AG10803 (cell line): ENCODE measurements around the gene IFNG-AS1.

Source experiments
- DNase-seq: peaks from one replicate; pipeline ENCODE4 v3.0.0; 2010; ENCODE audit warnings: low read depth
- H3K4me3 ChIP-seq: 2 replicates; pipeline ENCODE4 v1.5.1; 2011; ENCODE audit warnings: mild to moderate bottlenecking, low read length, control low read depth
- TF ChIP-seq, protein P1 (sequence below): conservative IDR thresholded peaks from 2 replicates; pipeline ENCODE4 v1.5.1; 2011; ENCODE audit warnings: mild to moderate bottlenecking, low read length, control low read depth, inconsistent platforms

The IFNG-AS1 gene

DNA sequence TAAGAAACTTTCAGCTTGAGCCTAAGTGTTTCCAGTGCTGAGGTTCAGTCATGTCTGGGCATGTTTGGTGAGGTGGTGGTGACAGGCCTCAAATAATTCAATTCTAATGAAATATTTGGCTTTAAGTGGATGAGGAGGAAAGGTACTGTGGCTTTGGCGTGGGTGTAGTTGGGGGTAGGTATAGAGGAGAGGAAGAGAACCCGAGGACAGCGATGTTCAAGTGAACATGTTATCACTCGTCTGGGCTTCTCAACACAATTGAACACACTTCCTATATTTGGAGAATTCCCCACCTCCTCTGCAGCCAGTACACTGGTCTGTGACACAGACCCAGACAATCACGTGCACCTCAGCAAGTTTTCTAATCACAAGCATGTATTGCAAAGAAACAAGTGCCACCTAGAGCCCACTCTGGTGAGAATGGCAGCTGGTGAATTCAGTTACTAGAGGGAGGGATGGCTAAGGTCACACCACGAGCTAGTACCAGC, 53.0 kb downstream of the IFNG-AS1 start:
- TF ChIP-seq, protein P1, sequence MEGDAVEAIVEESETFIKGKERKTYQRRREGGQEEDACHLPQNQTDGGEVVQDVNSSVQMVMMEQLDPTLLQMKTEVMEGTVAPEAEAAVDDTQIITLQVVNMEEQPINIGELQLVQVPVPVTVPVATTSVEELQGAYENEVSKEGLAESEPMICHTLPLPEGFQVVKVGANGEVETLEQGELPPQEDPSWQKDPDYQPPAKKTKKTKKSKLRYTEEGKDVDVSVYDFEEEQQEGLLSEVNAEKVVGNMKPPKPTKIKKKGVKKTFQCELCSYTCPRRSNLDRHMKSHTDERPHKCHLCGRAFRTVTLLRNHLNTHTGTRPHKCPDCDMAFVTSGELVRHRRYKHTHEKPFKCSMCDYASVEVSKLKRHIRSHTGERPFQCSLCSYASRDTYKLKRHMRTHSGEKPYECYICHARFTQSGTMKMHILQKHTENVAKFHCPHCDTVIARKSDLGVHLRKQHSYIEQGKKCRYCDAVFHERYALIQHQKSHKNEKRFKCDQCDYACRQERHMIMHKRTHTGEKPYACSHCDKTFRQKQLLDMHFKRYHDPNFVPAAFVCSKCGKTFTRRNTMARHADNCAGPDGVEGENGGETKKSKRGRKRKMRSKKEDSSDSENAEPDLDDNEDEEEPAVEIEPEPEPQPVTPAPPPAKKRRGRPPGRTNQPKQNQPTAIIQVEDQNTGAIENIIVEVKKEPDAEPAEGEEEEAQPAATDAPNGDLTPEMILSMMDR, result no peak; the same call in 1 of the 2 replicates
- peak; percentile 4 for DNase-seq
- no peak overlapping the region for H3K4me3 ChIP-seq

DNA sequence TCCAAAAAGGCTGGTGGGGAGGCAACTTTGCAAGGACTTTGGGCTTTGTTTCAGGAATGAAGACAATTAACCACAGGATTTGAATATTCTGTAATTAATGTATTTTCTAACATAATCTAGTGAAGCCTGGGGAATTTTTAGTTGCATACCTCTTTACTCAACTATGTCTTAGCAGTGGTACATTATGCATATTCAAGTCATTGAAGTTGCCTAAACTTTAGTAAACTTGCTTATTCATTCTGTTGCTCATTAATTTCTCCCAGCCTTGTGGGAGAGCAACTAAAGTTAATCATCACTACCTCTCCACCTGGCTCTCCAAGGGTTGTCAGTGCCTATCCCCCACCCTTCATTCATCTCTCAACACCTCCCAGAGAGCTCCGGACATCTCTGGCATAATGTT, 54.2 kb downstream of the IFNG-AS1 start:
- TF ChIP-seq, protein P1, result no peak
- DNase-seq, result no peak

DNA sequence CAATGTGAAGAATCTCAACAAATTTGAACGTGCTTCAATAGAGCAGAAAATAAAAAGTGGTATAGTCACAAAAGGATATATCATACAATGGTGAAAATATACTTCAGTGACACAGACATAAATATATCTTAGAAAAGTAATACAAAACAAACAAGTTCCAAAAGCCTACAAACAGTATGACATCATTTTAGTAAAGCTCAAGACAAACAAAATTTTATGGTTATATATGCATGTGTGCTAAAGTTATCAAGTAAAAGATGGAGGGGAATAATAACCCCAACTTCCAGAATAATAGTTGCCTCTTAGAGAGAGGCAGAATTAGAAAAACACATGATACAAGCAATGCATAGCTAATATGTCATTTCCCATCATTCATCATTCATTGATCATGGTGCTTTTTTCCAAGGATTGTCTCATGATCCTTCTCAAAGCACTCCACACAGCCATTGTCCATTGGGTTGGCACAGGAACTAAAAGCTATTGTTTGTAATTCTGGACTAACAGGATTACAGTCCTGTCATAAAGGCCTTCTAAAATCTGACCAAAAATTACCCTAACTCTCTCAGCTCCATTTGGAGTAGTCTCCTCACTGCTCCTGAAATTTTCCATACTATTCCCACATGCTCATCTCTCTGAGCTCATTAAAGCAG, 59.5 kb downstream of the IFNG-AS1 start:
- TF ChIP-seq, protein P1, result no peak
- H3K4me3 ChIP-seq, result no peak overlapping the region
- no peak for DNase-seq

More for the DNA sequence above, 54.2 kb downstream of the IFNG-AS1 start:
- no peak overlapping the region for H3K4me3 ChIP-seq

DNA sequence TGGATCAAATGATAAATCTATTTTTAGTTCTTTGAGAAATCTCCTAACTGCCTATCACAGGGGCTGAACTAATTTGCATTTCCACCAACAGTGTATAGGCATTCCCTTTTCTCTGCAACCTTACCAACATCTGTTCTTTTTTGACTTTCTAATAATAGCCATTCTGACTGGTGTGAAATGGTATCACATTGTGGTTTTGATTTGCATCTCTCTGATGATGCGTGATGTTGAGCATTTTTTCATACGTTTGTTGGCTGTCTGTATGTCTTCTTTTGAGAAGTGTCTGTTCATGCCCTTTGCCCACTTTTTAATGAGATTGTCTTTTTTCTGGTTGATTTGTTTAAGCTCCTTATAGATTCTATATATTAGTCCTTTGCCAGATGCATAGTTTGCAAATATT, 67.1 kb downstream of the IFNG-AS1 start:
- no peak overlapping the region for H3K4me3 ChIP-seq
- TF ChIP-seq, protein P1, result no peak
- DNase-seq, result no peak

DNA sequence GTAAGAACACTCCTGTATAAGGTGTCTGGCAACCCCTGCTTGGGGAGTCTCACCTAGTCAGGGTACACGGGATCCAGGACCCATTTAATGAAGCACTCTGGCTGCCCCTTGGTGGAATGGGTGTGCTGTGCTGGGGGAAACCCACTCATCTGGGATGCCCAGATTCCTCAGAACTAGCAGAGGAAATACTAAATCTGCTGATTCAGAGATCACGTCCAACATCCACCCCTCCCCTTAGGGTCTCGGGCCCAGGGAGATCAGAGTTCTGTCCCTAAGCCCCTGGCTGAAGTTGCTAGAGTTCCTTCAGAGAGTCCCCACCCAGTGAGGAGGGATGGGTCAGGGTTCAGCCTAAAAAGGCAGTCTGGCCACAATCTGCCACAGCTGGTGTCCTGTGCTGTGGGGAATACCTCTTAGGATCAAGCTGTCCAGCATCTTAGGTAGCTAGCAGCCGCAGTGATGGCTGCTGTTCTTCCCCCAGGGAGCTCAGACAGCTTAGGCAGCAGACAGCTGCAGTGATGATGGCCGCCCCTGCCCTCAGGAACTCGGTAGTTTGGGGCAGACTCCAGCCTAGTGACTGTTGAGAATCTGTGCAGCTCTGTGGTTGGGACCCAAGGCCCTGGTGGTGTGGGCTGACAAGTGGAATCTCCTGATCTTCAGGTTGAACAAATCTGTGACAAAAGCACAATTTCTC, 74.8 kb downstream of the IFNG-AS1 start:
- TF ChIP-seq, protein P1, result no peak

DNA sequence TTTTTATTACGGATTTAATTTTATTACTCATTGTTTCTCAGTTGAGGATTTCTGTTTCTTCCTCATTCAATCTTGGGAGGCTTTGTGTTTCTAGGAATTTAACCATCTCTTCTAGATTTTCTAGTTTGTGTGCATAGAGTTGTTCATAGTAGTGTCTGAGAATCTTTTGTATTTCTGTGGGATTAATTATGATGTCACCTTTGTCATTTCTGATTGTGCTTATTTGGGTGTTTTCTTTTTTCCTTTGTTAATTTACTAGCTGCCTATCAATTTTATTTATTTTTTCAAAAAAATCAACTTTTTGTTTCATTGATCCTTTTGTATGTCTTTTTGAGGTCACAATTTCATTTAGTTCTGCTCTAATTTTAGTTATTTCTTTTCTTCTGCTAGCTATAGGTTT, 75.9 kb downstream of the IFNG-AS1 start:
- TF ChIP-seq, protein P1, result no peak
- H3K4me3 ChIP-seq, result no peak overlapping the region
- DNase-seq, result no peak

More for the DNA sequence above, 74.8 kb downstream of the IFNG-AS1 start:
- no peak for DNase-seq
- no peak overlapping the region for H3K4me3 ChIP-seq

DNA sequence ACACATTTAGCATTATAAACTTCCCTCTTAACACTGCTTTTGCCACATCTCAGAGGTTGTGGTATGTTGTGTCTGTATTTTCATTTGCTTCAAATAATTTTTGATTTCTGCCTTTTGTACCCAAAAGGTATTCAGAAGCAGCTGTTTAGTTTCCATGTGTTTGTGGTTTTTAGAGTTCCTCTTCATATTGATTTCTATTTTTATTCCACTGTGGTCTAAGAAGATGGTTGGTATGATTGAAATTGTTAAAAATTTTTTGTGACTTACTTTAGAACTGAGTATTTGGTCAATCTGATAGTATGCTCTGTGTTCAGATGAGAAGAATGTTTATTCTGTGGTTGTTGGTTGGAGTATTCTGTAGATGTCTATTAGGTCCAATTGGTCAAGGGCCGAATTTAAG, 76.4 kb downstream of the IFNG-AS1 start:
- H3K4me3 ChIP-seq, result no peak overlapping the region
- TF ChIP-seq, protein P1, result no peak
- no peak for DNase-seq
